HL-60 (cell line): ENCODE results near the gene NPIPB9.
"Not testable (repeated sequence)": the region's sequence is repeated elsewhere in the genome, so short reads cannot be mapped to it uniquely, and the experiment has no call there.

Experiments
- POLR2AphosphoS5 ChIP-seq: IDR thresholded peaks from 2 replicates; pipeline ENCODE4 v1.6.1; 2012; ENCODE audit warnings: low read depth
- TF ChIP-seq, protein P1 (sequence below): IDR thresholded peaks from one replicate; pipeline ENCODE4 v1.5.1; 2011; ENCODE audit warnings: low read length, control low read depth, inconsistent platforms; ENCODE audit not compliant: insufficient read depth

DNA sequence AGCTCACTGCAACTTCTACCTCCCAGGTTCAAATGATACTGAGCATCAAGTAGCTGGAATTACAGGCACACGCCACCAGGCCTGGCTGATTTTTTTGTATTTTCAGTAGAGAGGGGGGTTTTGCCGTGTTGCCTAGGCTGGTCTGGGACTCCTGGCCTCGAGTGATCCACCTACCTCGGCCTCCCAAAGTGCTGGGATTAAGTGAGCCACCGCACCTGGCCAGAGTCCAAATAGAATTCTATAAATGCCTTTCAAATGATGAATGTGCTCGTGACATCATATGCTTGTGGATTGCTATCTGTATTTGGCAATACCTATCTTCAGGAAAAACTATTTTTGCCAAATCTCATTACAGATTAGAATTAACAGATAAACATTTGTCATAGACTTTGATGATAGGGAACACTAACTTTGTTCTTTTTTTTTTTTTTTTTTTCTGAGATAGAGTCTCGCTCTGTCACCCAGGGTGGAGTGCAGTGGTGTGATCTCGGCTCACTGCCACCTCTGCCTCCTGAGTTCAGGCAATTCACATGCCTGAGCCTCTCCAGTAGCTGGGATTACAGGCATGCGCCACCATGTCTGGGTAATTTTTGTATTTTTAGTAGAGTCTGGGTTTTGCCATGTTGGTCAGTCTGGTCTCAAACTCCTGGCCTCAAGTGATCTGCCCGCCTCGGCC lies 56.0 kb downstream of the NPIPB9 start:
- TF ChIP-seq, protein P1, sequence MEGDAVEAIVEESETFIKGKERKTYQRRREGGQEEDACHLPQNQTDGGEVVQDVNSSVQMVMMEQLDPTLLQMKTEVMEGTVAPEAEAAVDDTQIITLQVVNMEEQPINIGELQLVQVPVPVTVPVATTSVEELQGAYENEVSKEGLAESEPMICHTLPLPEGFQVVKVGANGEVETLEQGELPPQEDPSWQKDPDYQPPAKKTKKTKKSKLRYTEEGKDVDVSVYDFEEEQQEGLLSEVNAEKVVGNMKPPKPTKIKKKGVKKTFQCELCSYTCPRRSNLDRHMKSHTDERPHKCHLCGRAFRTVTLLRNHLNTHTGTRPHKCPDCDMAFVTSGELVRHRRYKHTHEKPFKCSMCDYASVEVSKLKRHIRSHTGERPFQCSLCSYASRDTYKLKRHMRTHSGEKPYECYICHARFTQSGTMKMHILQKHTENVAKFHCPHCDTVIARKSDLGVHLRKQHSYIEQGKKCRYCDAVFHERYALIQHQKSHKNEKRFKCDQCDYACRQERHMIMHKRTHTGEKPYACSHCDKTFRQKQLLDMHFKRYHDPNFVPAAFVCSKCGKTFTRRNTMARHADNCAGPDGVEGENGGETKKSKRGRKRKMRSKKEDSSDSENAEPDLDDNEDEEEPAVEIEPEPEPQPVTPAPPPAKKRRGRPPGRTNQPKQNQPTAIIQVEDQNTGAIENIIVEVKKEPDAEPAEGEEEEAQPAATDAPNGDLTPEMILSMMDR = not testable (repeated sequence)
- not testable (repeated sequence) for TF ChIP-seq POLR2AphosphoS5
